IMR-90 (cell line): ENCODE data around the gene TBCD.

Experiments
- CEBPB ChIP-seq: IDR thresholded peaks from 2 replicates; pipeline ENCODE4 v1.6.1; 2012; ENCODE audit warnings: low read depth, low read length, improper control_type of control experiment
- CTCF ChIP-seq: conservative IDR thresholded peaks from 2 replicates; pipeline ENCODE4 v1.5.1; 2012; ENCODE audit warnings: mild to moderate bottlenecking, low read depth, low read length, improper control_type of control experiment
- MAFK ChIP-seq: IDR thresholded peaks from 2 replicates; pipeline ENCODE4 v1.6.1; 2012; ENCODE audit warnings: low read depth, low read length, improper control_type of control experiment
- POLR2A ChIP-seq: IDR thresholded peaks from 2 replicates; pipeline ENCODE4 v1.6.1; 2012; ENCODE audit warnings: mild to moderate bottlenecking, low read depth, low read length
- RCOR1 ChIP-seq: IDR thresholded peaks from 2 replicates; pipeline ENCODE4 v1.6.1; 2012; ENCODE audit warnings: mild to moderate bottlenecking, low read length, improper control_type of control experiment; ENCODE audit not compliant: insufficient replicate concordance
- SMC3 ChIP-seq: fragments of 150-350 bp; IDR thresholded peaks from 2 replicates; pipeline ENCODE4 v1.6.1; 2016; ENCODE audit warnings: low read depth, mild to moderate bottlenecking, antibody characterized with exemption, low read length, moderate library complexity

- TF ChIP-seq CTCF (no peak), SMC3 (no peak), MAFK (no peak), POLR2A (no peak), CEBPB (no peak), RCOR1 (no peak)
Observed at GRCh38 chr17:82901356-82901755, 149.5 kb downstream of the TBCD start.
